Measurements from ENCODE around the gene SCARB1. TPM values are rescaled to one million over a fixed set of nuclear protein-coding genes. Genes with fewer than 3 reads are reported as not detected.

Gene SCARB1
- total RNA-seq, 6 experiments from 2014 or later: 128 to 359 (median 214) TPM

DNA sequence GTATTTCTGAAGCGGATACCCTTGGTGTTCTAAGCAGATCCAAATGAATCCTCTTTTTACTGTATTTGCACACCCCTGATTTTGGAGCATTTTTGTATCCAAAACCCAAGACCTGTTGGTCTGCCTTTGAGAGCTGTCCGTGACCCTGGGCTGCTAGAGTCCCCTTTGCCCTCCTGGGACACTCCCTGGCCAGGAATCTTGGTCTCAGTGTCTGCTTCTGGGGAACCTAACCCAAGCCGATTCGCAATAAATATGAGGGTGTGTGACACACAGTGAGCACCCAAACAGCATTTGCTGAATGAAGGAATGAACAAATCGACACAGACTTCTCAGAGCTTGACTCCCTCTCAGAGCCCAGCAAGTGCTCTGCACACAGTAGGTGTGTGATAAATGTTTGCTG lies 92.9 kb downstream of the SCARB1 start:
- WGBS (ENCODE audit: insufficient coverage, low coverage, low lambda C conversion rate, missing lambda C conversion rate): 100% methylated on average over 5 of the region's 5 CpGs
- Histone ChIP-seq H3K27ac (no peak overlapping the region), H3K9me3 (no peaks in the 10 kb centered on the region), H3K4me3 (no peak overlapping the region), H3K36me3 (no peaks in the 10 kb centered on the region), H3K27me3 (no peaks in the 10 kb centered on the region), H3K4me1 (peaks cover 0 to 39% (median 3%) of the 10 kb centered on the region in 4 donors)
- intact Hi-C loops (cut with DNase I): no loop called here
- ATAC-seq (no peak), DNase-seq (no peak)
- no peak for TF ChIP-seq POLR2A (IDR thresholded peaks at IDR 0.05)
- TF ChIP-seq, protein P1, sequence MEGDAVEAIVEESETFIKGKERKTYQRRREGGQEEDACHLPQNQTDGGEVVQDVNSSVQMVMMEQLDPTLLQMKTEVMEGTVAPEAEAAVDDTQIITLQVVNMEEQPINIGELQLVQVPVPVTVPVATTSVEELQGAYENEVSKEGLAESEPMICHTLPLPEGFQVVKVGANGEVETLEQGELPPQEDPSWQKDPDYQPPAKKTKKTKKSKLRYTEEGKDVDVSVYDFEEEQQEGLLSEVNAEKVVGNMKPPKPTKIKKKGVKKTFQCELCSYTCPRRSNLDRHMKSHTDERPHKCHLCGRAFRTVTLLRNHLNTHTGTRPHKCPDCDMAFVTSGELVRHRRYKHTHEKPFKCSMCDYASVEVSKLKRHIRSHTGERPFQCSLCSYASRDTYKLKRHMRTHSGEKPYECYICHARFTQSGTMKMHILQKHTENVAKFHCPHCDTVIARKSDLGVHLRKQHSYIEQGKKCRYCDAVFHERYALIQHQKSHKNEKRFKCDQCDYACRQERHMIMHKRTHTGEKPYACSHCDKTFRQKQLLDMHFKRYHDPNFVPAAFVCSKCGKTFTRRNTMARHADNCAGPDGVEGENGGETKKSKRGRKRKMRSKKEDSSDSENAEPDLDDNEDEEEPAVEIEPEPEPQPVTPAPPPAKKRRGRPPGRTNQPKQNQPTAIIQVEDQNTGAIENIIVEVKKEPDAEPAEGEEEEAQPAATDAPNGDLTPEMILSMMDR (IDR thresholded peaks at IDR 0.05): no peak

DNA sequence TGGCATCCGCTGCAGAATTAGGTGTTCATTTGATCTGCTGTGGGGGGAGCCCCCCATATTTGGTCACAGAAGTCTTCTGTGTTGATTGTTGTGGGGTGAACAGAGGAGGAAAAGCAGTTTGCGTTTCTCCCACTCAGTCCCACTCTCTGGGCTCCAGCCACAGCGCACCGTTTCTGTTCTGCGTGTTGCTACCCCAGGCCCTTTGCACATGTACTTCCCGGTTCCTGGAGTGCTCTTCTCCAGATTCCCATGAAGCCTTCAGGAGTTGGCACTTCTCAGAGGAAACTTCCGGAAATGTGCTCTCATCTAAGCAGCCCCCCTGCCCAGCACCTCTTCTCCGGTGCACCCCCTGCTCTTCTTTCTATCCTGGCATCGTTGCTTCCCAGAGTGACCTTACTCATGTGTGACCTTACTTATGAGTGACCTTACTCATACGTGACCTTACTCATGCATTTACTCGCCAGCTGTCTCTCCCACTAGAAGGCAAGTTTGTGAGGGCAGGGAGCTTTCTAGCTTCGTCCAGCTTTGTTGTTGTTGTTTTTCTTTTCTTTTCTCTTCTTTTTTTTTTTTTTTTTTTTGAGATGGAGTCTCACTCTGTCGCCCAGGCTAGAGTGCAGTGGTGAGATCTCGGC lies 93.7 kb downstream of the SCARB1 start:
- Histone ChIP-seq H3K36me3 (no peaks in the 10 kb centered on the region), H3K27ac (no peak overlapping the region), H3K9me3 (no peaks in the 10 kb centered on the region), H3K4me3 (no peak overlapping the region), H3K27me3 (no peaks in the 10 kb centered on the region), H3K4me1 (peaks cover 0 to 35% (median under 1%) of the 10 kb centered on the region in 4 donors)
- WGBS (ENCODE audit: insufficient coverage, low coverage, low lambda C conversion rate, missing lambda C conversion rate): 73% methylated on average over 9 of the region's 14 CpGs
- DNase-seq (no peak), ATAC-seq (no peak)
- TF ChIP-seq, protein P1 (IDR thresholded peaks at IDR 0.05): no peak
- TF ChIP-seq POLR2A (IDR thresholded peaks at IDR 0.05): no peak
- intact Hi-C loops (cut with DNase I): loop anchor here (10.0 kb wide), 4 partner anchors 195 to 735 kb away; partner anchors contain the start of gene NCOR2 (in 1 of the 2)

DNA sequence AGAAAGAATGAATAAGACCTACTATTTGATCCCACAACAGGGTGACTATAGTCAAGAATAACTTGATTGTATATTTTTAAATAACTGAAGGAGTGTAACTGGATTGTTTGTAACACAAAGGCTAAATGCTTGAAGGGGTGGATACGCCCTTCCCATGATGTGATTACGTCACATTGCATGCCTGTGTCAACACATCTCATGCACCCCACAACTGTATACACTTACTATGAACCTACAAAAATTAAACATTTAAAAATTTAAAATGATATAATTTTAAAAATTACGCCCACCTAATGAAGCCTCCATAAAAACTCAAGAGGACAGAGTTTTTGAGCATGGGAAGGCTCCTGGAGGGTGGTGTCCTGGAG lies 94.5 kb downstream of the SCARB1 start:
- 63% methylated on average over 3 of the region's 3 CpGs for WGBS (ENCODE audit: insufficient coverage, low coverage, low lambda C conversion rate, missing lambda C conversion rate)
- H3K27ac ChIP-seq: no peak overlapping the region
- intact Hi-C loops (cut with DNase I): loop anchor here (10.0 kb wide), 4 partner anchors 194 to 734 kb away; partner anchors contain the start of gene NCOR2 (in 1 of the 2)
- DNase-seq (no peak), ATAC-seq (no peak)
- H3K4me3 ChIP-seq: no peak overlapping the region
- H3K9me3 ChIP-seq: peaks cover 0 to 4% (median 2%) of the 10 kb centered on the region in 4 donors
- H3K36me3 ChIP-seq: no peaks in the 10 kb centered on the region
- H3K4me1 ChIP-seq: peaks cover 0 to 26% (median 0%) of the 10 kb centered on the region in 4 donors
- H3K27me3 ChIP-seq: no peaks in the 10 kb centered on the region
- TF ChIP-seq, protein P1 (IDR thresholded peaks at IDR 0.05): no peak
- no peak for TF ChIP-seq POLR2A (IDR thresholded peaks at IDR 0.05)

DNA sequence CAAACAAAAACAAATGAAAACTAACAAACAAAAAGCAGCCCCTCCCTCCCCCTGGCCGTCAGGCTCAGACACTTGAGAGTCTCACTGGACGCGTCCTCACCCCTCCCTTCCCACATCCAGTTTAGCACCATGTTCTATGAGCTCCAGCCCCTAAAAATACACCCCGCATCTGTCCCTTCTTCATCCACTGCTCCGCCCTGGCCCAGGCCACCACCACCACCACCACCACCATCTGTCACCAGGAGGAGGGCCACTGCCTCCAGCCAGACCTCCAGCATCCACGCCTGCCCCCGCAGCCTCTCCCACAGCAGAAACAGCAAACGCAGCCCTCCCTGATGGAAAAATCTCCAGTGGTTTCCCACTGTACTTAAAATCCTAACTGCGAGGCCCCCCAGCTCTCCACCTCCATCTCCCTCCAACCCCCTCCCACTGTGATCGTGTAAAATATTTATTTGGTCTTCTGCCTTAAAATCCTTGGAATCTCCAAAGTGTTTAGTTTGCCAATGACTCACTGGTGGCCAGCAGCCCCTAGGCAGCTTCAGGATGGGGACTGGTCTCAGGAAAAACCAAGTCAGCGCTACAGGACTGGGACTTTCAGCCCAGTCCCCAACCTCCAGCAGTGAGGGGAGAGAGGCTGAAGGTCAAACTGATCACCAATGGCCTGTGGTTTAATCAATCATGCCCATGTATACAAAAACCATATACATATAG lies 95.1 kb downstream of the SCARB1 start:
- Histone ChIP-seq H3K4me1 (peaks cover 0 to 21% (median 0%) of the 10 kb centered on the region in 4 donors), H3K27me3 (no peaks in the 10 kb centered on the region), H3K27ac (no peak overlapping the region), H3K36me3 (no peaks in the 10 kb centered on the region), H3K9me3 (peaks cover 0 to 4% (median 2%) of the 10 kb centered on the region in 4 donors), H3K4me3 (no peak overlapping the region)
- ATAC-seq (no peak), DNase-seq (no peak)
- TF ChIP-seq, protein P1 (IDR thresholded peaks at IDR 0.05): no peak
- TF ChIP-seq POLR2A (IDR thresholded peaks at IDR 0.05): no peak
- intact Hi-C loops (cut with DNase I): loop anchor here (10.0 kb wide), 4 partner anchors 194 to 734 kb away; partner anchors contain the start of gene NCOR2 (in 1 of the 2)
- WGBS (ENCODE audit: insufficient coverage, low coverage, low lambda C conversion rate, missing lambda C conversion rate): 77% methylated on average over 5 of the region's 11 CpGs

Data from right lobe of liver (tissue), 6 donors.